GM13977 (cell line): Measurements from ENCODE around the gene SNAI3.
A peak's percentile ranks its signal among the peaks of the same experiment; 100 is the strongest.

Experiments used
- DNase-seq: peaks from one replicate; pipeline ENCODE4 v3.0.0; 2012; ENCODE audit warnings: low spot score
- CTCF ChIP-seq: IDR thresholded peaks from 2 replicates; pipeline ENCODE4 v1.5.1; 2012; ENCODE audit warnings: mild to moderate bottlenecking, control low read depth; ENCODE audit not compliant: insufficient read depth; ENCODE audit errors: extremely low read depth, missing control alignments
- in situ Hi-C: fragments of 300-500 bp; cut with MboI; formaldehyde crosslinking; loops from one replicate; pipeline ENCODE4 v1.12.0; 2022; ENCODE audit warnings: low sequenced_read_pairs, low pct_unique_long_range_greater_than_20kb, mixed read lengths, inconsistent platforms; ENCODE audit not compliant: unreplicated experiment

The SNAI3 gene

GRCh38 chr16:88653596-88654362 is 32.5 kb downstream of the SNAI3 start:
- in situ Hi-C loops, result no loop called here
- TF ChIP-seq CTCF, result no peak

GRCh38 chr16:88653101-88653500 is 33.2 kb downstream of the SNAI3 start:
- TF ChIP-seq CTCF, result no peak
- no peak for DNase-seq
- in situ Hi-C loops, result no loop called here

More at GRCh38 chr16:88653596-88654362, 32.5 kb downstream of the SNAI3 start:
- no peak for DNase-seq

- DNase-seq, result no peak
- in situ Hi-C loops, result no loop called here
- TF ChIP-seq CTCF, result no peak
Measured at GRCh38 chr16:88652762-88653063, 33.6 kb downstream of the SNAI3 start.

DNA sequence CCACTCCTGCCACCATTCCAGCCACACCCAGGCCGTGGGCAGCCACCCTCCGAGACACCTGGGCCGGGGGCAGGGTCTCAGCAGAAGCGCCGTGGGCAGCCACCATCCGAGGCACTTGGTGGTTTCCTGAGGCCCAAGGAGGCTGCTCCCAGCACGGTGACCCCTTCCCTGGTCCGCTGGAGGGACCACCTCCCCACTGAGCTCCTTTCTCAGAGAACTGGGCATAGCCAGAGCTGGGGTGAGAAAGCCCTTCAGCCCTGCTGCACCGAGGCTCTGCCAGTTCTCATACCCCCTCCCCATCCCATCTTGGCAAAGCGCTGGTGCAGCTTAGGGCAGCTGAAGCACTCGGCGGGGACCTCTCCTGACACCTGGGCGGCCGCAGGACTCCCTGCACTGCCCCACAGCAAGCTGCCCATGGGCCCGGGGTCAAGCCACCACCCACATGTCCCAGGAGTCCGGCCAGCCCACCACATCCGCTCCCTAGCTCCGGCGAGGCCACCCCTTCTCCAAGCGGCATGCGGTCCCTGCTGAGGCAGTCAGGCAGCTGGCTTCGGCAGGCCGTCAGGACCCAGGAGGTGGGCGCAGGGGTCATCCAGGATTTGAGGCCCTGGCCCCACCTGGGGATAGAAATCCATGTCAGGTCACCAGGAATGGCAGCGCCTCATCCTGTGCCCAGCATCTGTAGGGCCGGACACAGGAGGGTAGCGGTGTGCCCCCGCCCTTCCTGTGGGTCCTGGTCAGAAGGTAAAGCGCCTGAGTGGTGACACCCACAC is 34.1 kb downstream of the SNAI3 start:
- no peak for TF ChIP-seq CTCF
- no peak for DNase-seq
- in situ Hi-C loops, result no loop called here

DNA sequence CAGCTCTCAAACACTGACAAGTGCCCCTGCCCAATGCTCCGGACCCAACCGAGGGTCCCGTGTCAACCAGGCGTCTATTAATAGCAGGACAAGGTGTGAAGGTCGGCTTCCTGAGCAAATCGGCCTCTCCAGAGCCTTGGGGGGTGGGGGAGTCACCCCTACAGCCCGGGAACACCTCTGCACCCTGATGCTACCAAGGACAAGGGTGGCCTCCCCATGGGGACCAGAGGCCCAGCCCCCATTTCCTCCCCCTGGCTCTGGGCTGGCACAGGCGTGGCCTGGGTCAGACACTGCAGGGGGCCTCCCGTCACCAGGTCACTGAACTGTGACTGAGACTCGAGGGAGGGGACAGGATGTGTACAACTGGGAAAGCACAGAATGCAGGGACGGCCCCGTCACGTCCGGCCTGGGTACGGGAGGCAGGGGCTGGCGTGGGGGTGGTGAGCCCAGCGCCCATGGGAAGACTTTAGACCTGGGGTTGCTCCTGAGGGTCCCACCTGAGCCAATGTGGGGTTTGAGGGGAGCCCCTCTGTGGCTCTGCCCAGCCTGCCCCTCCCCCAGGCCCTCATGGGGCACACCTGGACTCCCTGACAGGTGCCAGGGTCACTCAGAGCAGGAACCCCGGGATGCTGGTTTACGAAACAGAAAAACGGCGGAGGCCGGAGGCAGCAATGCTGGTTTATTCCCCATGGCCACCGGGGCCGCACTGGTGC is 34.9 kb downstream of the SNAI3 start:
- DNase-seq, result peak; percentile 94
- TF ChIP-seq CTCF, result no peak
- in situ Hi-C loops, result no loop called here

GRCh38 chr16:88650749-88651275 is 35.5 kb downstream of the SNAI3 start, which contains the start of gene CYBA:
Gene CYBA (minus strand): TSS chr16:88651053. CDS start chr16:88651013, 40 bp downstream.
- in situ Hi-C loops, result no loop called here
- TF ChIP-seq CTCF, result no peak
- DNase-seq, result peak; percentile 99
